AG10803 (cell line): ENCODE measurements around the gene COL6A3.

Experiments used
- DNase-seq: peaks from one replicate; pipeline ENCODE4 v3.0.0; 2010; ENCODE audit warnings: low read depth
- H3K4me3 ChIP-seq: 2 replicates; pipeline ENCODE4 v1.5.1; 2011; ENCODE audit warnings: mild to moderate bottlenecking, low read length, control low read depth
- TF ChIP-seq, protein P1 (sequence below): conservative IDR thresholded peaks from 2 replicates; pipeline ENCODE4 v1.5.1; 2011; ENCODE audit warnings: mild to moderate bottlenecking, low read length, control low read depth, inconsistent platforms

Gene COL6A3

DNA sequence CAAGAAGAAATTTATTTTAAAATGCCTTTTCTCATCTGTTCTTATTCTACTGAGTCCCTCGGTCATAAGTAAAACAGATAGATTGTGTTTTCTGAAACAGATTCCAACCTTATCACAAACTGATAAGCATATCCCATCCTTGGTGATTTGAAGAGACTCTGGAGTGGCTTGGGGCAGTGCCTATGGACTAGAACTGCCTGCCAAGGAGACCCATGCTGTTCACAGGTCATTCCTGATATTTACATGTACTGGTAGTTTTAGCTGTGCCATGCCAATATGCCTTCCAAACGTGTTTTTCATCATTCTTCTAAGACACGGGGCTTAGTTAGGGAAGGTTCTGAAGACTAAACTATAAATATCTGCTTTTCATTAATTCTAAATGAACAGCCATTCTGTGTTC, 11.4 kb upstream of the COL6A3 start:
- DNase-seq, result no peak
- TF ChIP-seq, protein P1, sequence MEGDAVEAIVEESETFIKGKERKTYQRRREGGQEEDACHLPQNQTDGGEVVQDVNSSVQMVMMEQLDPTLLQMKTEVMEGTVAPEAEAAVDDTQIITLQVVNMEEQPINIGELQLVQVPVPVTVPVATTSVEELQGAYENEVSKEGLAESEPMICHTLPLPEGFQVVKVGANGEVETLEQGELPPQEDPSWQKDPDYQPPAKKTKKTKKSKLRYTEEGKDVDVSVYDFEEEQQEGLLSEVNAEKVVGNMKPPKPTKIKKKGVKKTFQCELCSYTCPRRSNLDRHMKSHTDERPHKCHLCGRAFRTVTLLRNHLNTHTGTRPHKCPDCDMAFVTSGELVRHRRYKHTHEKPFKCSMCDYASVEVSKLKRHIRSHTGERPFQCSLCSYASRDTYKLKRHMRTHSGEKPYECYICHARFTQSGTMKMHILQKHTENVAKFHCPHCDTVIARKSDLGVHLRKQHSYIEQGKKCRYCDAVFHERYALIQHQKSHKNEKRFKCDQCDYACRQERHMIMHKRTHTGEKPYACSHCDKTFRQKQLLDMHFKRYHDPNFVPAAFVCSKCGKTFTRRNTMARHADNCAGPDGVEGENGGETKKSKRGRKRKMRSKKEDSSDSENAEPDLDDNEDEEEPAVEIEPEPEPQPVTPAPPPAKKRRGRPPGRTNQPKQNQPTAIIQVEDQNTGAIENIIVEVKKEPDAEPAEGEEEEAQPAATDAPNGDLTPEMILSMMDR, result no peak
- H3K4me3 ChIP-seq, result no peak overlapping the region

DNA sequence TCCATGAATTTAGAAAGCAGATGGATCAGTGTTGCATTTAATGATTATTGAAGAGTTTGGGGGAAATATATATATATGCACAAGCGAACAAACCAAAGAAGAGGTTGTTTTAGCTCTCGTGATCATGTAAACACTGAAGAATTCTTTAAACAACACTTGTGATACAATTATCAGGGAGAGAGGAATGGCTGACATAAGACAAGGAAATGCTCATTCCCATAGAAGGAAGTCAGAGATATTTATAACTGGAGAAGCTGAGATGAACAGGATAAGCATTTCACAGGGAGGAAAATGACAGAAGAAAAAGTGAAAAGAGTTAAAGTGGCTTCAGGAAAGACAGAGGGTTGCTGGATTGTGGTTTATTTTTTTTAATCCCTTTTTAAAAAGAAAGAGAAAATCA, 10.6 kb upstream of the COL6A3 start:
- no peak for DNase-seq
- H3K4me3 ChIP-seq, result no peak overlapping the region
- TF ChIP-seq, protein P1, result no peak

DNA sequence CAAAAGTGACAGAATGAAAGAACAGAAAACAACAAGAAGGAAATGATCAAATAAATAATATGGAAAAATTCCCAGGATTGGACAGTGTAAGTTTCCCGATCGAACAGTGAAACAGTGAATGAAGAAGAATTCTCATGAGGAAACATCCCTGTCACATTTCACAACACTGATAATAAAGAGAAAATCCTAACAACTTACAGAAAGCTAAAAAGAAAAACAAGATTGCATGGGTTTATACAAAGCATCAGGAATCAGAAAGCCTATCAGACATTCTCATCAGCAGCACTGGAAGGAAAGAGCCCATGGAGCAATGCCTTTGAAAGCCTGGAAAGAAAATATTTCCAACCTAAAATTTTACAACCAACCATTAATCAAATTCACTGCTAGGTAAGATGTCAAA, 9.9 kb upstream of the COL6A3 start:
- TF ChIP-seq, protein P1, result no peak
- DNase-seq, result no peak
- H3K4me3 ChIP-seq, result no peak overlapping the region

DNA sequence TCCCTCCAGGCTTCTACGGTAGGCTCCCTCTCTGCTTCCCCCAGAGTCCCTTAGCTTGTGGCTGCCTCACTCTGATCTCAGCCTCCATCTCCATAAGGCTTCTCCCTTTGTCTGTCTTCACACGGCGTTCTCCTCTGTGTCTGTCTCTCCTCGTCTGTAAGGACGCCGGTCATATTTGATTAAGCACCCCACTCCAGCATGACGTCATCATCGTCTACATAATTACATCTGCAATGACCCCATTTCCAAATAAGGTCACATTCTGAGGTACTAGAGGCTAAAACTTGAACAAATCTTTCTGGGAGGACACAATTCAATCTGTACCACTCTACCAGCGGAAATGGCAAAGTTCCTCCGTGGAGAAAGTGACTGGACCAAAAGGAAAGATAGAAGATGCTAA, 8.3 kb upstream of the COL6A3 start:
- no peak for DNase-seq
- no peak overlapping the region for H3K4me3 ChIP-seq
- TF ChIP-seq, protein P1, result no peak

DNA sequence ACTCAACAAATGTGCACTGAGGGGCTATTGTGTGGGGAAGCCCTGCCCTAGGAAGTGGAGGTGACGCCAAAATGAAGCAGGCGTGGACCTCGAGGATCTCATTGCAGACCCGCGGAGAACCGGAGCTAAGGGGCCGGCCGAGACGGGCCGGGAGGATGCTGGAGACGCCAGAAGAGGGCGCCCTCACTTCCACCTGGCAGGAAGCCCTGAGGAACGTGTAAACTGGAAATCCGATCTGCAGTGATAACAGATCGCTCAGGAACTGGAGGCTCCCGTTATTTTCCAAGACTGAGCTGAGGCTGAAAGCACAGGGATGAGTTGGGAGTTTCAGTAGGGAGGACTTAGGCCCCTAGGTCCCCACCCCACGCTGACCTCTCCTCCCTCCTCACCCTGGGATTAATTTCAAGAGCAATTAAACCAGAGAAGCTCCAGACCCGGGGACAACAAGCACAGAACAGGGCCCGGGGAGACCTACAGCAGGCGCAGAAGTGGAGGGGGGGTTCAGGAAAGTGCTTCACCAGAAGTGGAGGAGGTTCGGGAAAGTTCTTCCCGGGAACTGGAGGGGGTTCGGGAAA, 7.7 kb upstream of the COL6A3 start:
- peak overlapping the region; percentile 31 for H3K4me3 ChIP-seq
- peak; percentile 80 for DNase-seq
- TF ChIP-seq, protein P1, result peak; percentile 90

DNA sequence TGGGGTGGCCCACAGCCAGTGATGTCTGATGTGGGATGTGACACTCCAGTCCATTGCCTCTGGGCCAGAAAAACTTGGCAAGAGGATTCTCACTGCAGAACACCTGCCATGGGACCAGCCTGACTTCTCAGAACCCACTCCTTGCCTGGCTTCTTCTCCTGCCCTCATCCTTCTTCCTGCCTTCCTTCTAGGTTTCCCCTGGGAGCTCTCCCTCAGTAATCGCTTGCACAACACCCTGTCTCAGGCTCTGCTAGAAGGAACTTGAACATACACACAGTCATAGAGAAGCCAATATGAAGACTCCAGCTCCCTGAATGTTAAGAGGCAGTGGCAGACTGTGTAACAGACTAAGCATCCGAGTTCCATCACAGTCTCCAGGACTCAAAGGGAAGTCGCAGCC, 4.3 kb upstream of the COL6A3 start:
- DNase-seq, result peak; percentile 52
- TF ChIP-seq, protein P1, result no peak
- H3K4me3 ChIP-seq, result no peak overlapping the region

DNA sequence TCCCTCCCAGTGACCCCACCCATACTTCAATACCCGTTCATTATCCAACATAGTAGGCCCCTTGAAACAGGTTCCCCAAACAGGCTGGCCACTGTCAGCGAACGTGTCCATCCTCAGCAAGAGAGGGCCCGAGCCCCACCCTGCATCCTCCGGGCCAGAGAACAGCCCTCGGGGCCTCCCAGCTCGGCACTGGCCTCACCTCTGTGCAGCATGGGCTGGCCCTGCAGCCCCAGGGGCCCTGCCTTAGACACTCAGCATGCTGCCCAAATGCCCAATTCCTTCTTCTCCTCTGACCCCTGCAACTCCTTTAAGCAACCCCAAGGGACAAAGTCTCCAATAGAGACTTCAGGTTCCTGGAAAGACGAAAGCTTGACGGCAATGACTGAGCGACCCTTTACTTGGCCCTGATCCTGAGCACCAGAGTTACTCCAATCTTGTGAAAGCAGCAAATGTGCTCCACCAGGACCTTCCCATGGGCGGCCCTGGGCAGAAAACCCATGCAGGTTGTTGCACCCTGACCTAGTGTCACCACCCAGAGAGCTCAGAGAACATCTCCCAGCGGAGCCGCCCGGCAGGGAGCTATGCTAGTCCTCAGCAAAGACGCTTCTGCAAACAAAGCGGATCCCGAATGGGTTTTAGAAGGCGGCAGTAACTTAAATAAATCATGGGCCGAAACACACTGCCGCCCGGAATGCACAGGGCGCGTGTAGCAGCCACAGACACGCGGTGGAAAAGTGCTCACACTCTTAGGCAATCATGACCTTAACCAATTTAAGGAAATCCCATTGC, 782 bp downstream of the COL6A3 start:
- TF ChIP-seq, protein P1, result no peak
- DNase-seq, result peak; percentile 70
- peak overlapping the region; percentile 96 for H3K4me3 ChIP-seq
